HepG2 (cell line): ENCODE measurements around the gene MAN1C1. TPM values are rescaled to one million over a fixed set of nuclear protein-coding genes. Genes with fewer than 3 reads are reported as not detected.

Source experiments
- ATAC-seq: fragments of 200-7000 bp; cut with Tn5 transposase; 3 replicates; pipeline ENCODE4 v1.9.1; 2020; ENCODE audit warnings: mild to moderate bottlenecking, moderate library complexity
- BruUV-seq: library from RNA; stranded (reverse); fragments of 400-500 nt; replicated peaks from 2 replicates; lab custom pipeline; 2021; lab: Mats Ljungman, UMichigan
- CTCF ChIA-PET: fragments of 300-600 bp; formaldehyde crosslinking; extraction: SDS; loops from one replicate; lab custom pipeline; 2021; ENCODE audit warnings: low total read pairs, inconsistent platforms, low intra/inter-chr PET ratio; lab: Yijun Ruan, JAX
- POLR2A ChIA-PET: fragments of 350-600 bp; sonication (Branson Sonifier 250); formaldehyde crosslinking; loops from one replicate; lab custom pipeline; 2020; ENCODE audit warnings: antibody characterized with exemption, inconsistent platforms; lab: Yijun Ruan, JAX
- DNase-seq: peaks from one replicate; pipeline ENCODE4 v3.0.0-alpha.2; 2015; ENCODE audit warnings: low spot score
- FAIRE-seq: peaks from 3 replicates; lab custom pipeline; 2011; peaks lifted over from hg19 to GRCh38; lab: Jason Lieb, UNC
- H2AFZ ChIP-seq: one replicate; pipeline ENCODE4 v1.6.1; 2011; ENCODE audit warnings: low read length, inconsistent platforms
- H3K27ac ChIP-seq: fragments of 300-600 bp; 3 replicates; pipeline ENCODE4 v1.8.0; 2011; ENCODE audit warnings: mixed run types, mild to moderate bottlenecking, mixed read lengths, low read length, inconsistent platforms; ENCODE audit not compliant: insufficient read depth; ENCODE audit errors: extremely low read length
- H3K27me3 ChIP-seq, 2 experiments: fragments of 200-600 bp in 1 of 2; 2 replicates in 1 of 2; 3 replicates in 1 of 2; pipeline versions ENCODE4 v1.6.0 to v1.8.0; 2011; ENCODE audit warnings: low read length in 2 of 2, mild to moderate bottlenecking in 2 of 2, moderate library complexity in 2 of 2, inconsistent platforms in 1 of 2; ENCODE audit not compliant: insufficient read depth in 2 of 2, control insufficient read depth in 1 of 2
- H3K36me3 ChIP-seq, 2 experiments: fragments of 200-600 bp in 1 of 2; replicated peaks in 1 of 2; 2 replicates in 1 of 2; 3 replicates in 1 of 2; pipeline versions ENCODE4 v1.5.1 to v1.8.0; 2011; ENCODE audit warnings: low read length in 2 of 2, inconsistent platforms in 1 of 2; ENCODE audit not compliant: insufficient read depth in 2 of 2, control insufficient read depth in 1 of 2
- H3K4me1 ChIP-seq: 2 replicates; pipeline ENCODE4 v1.5.1; 2012; ENCODE audit warnings: low read length, inconsistent platforms; ENCODE audit not compliant: insufficient read depth
- H3K4me2 ChIP-seq: 2 replicates; pipeline ENCODE4 v1.6.0; 2011; ENCODE audit warnings: low read depth, low read length, inconsistent platforms
- H3K4me3 ChIP-seq, 3 experiments: fragments of 200-600 bp in 1 of 3; sonication (generic), shearing (Covaris generic) in 1 of 3; replicated peaks in 1 of 3; 2 replicates each; pipeline ENCODE4 v1.5.1; 2011 to 2016; ENCODE audit warnings: low read length in 3 of 3, inconsistent platforms in 2 of 3, low read depth in 2 of 3, mild to moderate bottlenecking in 2 of 3, control low read depth in 1 of 3, mixed read lengths in 1 of 3; ENCODE audit not compliant: insufficient read depth in 1 of 3
- H3K79me2 ChIP-seq: one replicate; pipeline ENCODE4 v1.6.1; 2011; ENCODE audit warnings: low read length, inconsistent platforms; ENCODE audit not compliant: insufficient read depth
- H3K9ac ChIP-seq: 2 replicates; pipeline ENCODE4 v1.6.0; 2011; ENCODE audit warnings: mild to moderate bottlenecking, low read depth, low read length, inconsistent platforms; ENCODE audit not compliant: insufficient read depth
- H3K9me3 ChIP-seq: 2 replicates; pipeline ENCODE4 v1.5.1; 2012; ENCODE audit warnings: mild to moderate bottlenecking, low read length
- H4K20me1 ChIP-seq: 2 replicates; pipeline ENCODE4 v1.6.0; 2011; ENCODE audit warnings: inconsistent platforms, mild to moderate bottlenecking, low read length, moderate library complexity; ENCODE audit not compliant: insufficient read depth
- BRD4 ChIP-seq: sonication (generic); formaldehyde crosslinking; IDR thresholded peaks from 2 replicates; pipeline ENCODE4 v1.4.0; 2020; ENCODE audit warnings: missing genetic modification reagents
- CAMTA2 ChIP-seq: sonication (generic); formaldehyde crosslinking; IDR thresholded peaks from 2 replicates; pipeline ENCODE4 v1.4.0; 2020; ENCODE audit warnings: mild to moderate bottlenecking, missing genetic modification reagents, borderline replicate concordance
- ETV5 ChIP-seq: IDR thresholded peaks from 2 replicates; pipeline ENCODE4 v1.6.1; 2018; ENCODE audit warnings: missing biosample characterization, missing genetic modification reagents, inconsistent platforms, borderline replicate concordance
- GATA4 ChIP-seq: sonication (generic); IDR thresholded peaks from 2 replicates; pipeline ENCODE4 v1.6.1; 2016; ENCODE audit warnings: antibody characterized with exemption, low read depth, borderline replicate concordance
- MXD4 ChIP-seq: IDR thresholded peaks from 2 replicates; pipeline ENCODE4 v1.6.1; 2016; ENCODE audit warnings: mild to moderate bottlenecking, missing biosample characterization, missing genetic modification reagents
- MYC ChIP-seq: sonication (generic); formaldehyde crosslinking; IDR thresholded peaks from 2 replicates; pipeline ENCODE4 v1.9.0; 2021; ENCODE audit warnings: missing genetic modification reagents, borderline replicate concordance
- NKX3-1 ChIP-seq: sonication (generic); formaldehyde crosslinking; IDR thresholded peaks from 2 replicates; pipeline ENCODE4 v1.5.0; 2020; ENCODE audit warnings: missing genetic modification reagents
- SP1 ChIP-seq, 2 experiments: fragments of 450-650 bp in 1 of 2; sonication (generic) in 1 of 2; formaldehyde crosslinking in 1 of 2; IDR thresholded peaks; 2 replicates each; pipeline versions ENCODE4 v1.4.0 to v1.6.1; 2016 to 2020; ENCODE audit warnings: missing genetic modification reagents in 1 of 2
- ZC3H4 ChIP-seq: sonication (generic); formaldehyde crosslinking; IDR thresholded peaks from 2 replicates; pipeline ENCODE4 v1.4.0; 2020; ENCODE audit warnings: missing genetic modification reagents, borderline replicate concordance
- ZKSCAN8 ChIP-seq: IDR thresholded peaks from 2 replicates; pipeline ENCODE4 v1.6.1; 2016; ENCODE audit warnings: borderline replicate concordance, missing genetic modification reagents, missing compliant biosample characterization
- ZNF235 ChIP-seq: sonication (generic); formaldehyde crosslinking; IDR thresholded peaks from 2 replicates; pipeline ENCODE4 v1.8.1; 2023; ENCODE audit warnings: mild to moderate bottlenecking, missing genetic modification reagents, borderline replicate concordance
- ZNF296 ChIP-seq: sonication (generic); formaldehyde crosslinking; conservative IDR thresholded peaks from 2 replicates; pipeline ENCODE4 v1.5.0; 2020; ENCODE audit warnings: mild to moderate bottlenecking, missing genetic modification reagents
- ZNF333 ChIP-seq: sonication (generic); formaldehyde crosslinking; IDR thresholded peaks from 2 replicates; pipeline ENCODE4 v1.4.0; 2020; ENCODE audit warnings: mild to moderate bottlenecking, missing genetic modification reagents, borderline replicate concordance
- ZNF891 ChIP-seq: sonication (generic); formaldehyde crosslinking; IDR thresholded peaks from 2 replicates; pipeline ENCODE4 v1.5.0; 2020; ENCODE audit warnings: mild to moderate bottlenecking, missing genetic modification reagents
- WGBS: methylation state at CpG from one replicate; pipeline ENCODE4 v1.1.6; 2017; ENCODE audit warnings: low lambda C conversion rate; 5-methylcytosine and 5-hydroxymethylcytosine counted together
- in situ Hi-C: cut with HindIII; loops from 2 replicates; pipeline ENCODE4 v1.10.0; 2017; ENCODE audit warnings: low pct_unique_long_range_greater_than_20kb; ENCODE audit not compliant: extremely low pct_ligation_motif_present
- intact Hi-C: fragments of 100-400 bp; cut with micrococcal nuclease; formaldehyde crosslinking; loops from one replicate; pipeline ENCODE4 v1.10.0; 2022; ENCODE audit not compliant: unreplicated experiment
- polyA plus RNA-seq, 8 experiments: library from polyadenylated mRNA; depleted of rRNA in 3 of 8; stranded (reverse) in 7 of 8; unstranded in 1 of 8; fragments of >200 nt; fragmentation: Illumina TruSeq in 4 of 8; extraction: Trizol in 4 of 8; gene quantifications; 2 replicates each; pipeline versions ENCODE4 v1.2.1 to v1.2.3, GENCODE V29; 2011 to 2016; ENCODE audit warnings: low read depth in 4 of 8, missing spikeins in 1 of 8, mixed read lengths in 1 of 8; ENCODE audit not compliant: insufficient read depth in 1 of 8
- total RNA-seq, 5 experiments: library from RNA; depleted of rRNA; stranded (reverse); fragments of >200 nt; fragmentation: Illumina TruSeq; extraction: Trizol; gene quantifications; 2 replicates each; pipeline ENCODE4 v1.2.3, GENCODE V29; 2016; ENCODE audit warnings: low read depth in 1 of 5
- TF ChIP-seq, protein P1 (sequence below): sonication (generic); formaldehyde crosslinking; IDR thresholded peaks from 2 replicates; pipeline ENCODE4 v1.4.0; 2020; ENCODE audit warnings: missing genetic modification reagents
- TF ChIP-seq, protein P2 (sequence below): sonication (generic); formaldehyde crosslinking; IDR thresholded peaks from 2 replicates; pipeline ENCODE4 v1.8.0; 2022; ENCODE audit warnings: missing genetic modification reagents, mild to moderate bottlenecking, inconsistent platforms, borderline replicate concordance

Gene MAN1C1
- total and polyA plus RNA-seq, 2 of the 13 experiments (the other 11 are each of a cell fraction or from before 2014, with no cell fraction given) = 0.18 to 0.49 TPM

DNA sequence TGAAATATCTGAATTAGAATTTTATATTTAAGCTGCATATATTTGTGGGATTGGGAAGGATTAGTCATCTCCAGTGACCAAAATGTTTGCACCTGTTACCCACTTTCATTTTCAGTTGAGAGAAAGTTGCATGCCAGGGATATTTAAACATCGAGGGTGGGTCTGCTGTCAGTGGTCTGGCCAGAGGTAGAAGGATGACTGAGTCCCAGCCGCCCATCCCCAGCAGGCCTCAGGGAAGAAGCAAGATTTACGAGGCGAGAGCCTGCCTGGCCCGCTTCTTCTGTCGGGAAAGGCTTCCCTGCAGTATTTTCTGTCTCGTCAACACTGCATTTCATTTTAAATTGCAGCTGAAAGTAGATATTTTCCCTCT, 1.4 kb upstream of the MAN1C1 start:
- intact Hi-C loops (loop anchor here (5.0 kb wide), 1 partner anchor 182 kb away; no protein-coding TSS in a partner anchor), in situ Hi-C loops (loop anchor here (25.0 kb wide), 1 partner anchor 197 kb away; the partner anchor contains the start of genes MTFR1L and SELENON)
- ATAC-seq = no peak
- no peaks in the 10 kb centered on the region for H3K36me3 ChIP-seq
- H3K4me3 ChIP-seq = no peak overlapping the region
- DNase-seq = no peak
- no peak overlapping the region for H3K9ac ChIP-seq
- H3K9me3 ChIP-seq = no peaks in the 10 kb centered on the region
- no TSS peak for BruUV-seq
- H3K4me2 ChIP-seq = no peak overlapping the region
- peaks cover 9 to 37% of the 10 kb centered on the region in 2 experiments for H3K27me3 ChIP-seq
- 52% methylated on average over 7 of the region's 7 CpGs for WGBS
- no peak overlapping the region for H2AFZ ChIP-seq
- H3K27ac ChIP-seq = no peak overlapping the region
- FAIRE-seq = no peak
- no peaks in the 10 kb centered on the region for H3K79me2 ChIP-seq
- ChIA-PET CTCF (no interaction called here), POLR2A (no interaction called here)
- peaks cover 21% of the 10 kb centered on the region for H3K4me1 ChIP-seq
- H4K20me1 ChIP-seq = no peaks in the 10 kb centered on the region
- TF ChIP-seq ZNF296 (CRISPR knock-in tag) (no peak), MYC (CRISPR knock-in tag) (no peak), SP1 (IDR thresholded peaks at IDR 0.05) (no peak), SP1 (CRISPR knock-in tag; IDR thresholded peaks at IDR 0.05) (no peak), ZNF891 (no peak), ZNF235 (CRISPR knock-in tag) (no peak), NKX3-1 (CRISPR knock-in tag) (no peak), GATA4 (no peak), BRD4 (CRISPR knock-in tag) (no peak), MXD4 (CRISPR knock-in tag) (no peak), ZNF333 (CRISPR knock-in tag) (no peak), ETV5 (CRISPR knock-in tag) (no peak), ZKSCAN8 (CRISPR knock-in tag) (no peak), ZC3H4 (CRISPR knock-in tag) (no peak), CAMTA2 (CRISPR knock-in tag) (no peak)
- TF ChIP-seq, protein P1, sequence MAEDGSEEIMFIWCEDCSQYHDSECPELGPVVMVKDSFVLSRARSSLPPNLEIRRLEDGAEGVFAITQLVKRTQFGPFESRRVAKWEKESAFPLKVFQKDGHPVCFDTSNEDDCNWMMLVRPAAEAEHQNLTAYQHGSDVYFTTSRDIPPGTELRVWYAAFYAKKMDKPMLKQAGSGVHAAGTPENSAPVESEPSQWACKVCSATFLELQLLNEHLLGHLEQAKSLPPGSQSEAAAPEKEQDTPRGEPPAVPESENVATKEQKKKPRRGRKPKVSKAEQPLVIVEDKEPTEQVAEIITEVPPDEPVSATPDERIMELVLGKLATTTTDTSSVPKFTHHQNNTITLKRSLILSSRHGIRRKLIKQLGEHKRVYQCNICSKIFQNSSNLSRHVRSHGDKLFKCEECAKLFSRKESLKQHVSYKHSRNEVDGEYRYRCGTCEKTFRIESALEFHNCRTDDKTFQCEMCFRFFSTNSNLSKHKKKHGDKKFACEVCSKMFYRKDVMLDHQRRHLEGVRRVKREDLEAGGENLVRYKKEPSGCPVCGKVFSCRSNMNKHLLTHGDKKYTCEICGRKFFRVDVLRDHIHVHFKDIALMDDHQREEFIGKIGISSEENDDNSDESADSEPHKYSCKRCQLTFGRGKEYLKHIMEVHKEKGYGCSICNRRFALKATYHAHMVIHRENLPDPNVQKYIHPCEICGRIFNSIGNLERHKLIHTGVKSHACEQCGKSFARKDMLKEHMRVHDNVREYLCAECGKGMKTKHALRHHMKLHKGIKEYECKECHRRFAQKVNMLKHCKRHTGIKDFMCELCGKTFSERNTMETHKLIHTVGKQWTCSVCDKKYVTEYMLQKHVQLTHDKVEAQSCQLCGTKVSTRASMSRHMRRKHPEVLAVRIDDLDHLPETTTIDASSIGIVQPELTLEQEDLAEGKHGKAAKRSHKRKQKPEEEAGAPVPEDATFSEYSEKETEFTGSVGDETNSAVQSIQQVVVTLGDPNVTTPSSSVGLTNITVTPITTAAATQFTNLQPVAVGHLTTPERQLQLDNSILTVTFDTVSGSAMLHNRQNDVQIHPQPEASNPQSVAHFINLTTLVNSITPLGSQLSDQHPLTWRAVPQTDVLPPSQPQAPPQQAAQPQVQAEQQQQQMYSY = no peak
- TF ChIP-seq, protein P2, sequence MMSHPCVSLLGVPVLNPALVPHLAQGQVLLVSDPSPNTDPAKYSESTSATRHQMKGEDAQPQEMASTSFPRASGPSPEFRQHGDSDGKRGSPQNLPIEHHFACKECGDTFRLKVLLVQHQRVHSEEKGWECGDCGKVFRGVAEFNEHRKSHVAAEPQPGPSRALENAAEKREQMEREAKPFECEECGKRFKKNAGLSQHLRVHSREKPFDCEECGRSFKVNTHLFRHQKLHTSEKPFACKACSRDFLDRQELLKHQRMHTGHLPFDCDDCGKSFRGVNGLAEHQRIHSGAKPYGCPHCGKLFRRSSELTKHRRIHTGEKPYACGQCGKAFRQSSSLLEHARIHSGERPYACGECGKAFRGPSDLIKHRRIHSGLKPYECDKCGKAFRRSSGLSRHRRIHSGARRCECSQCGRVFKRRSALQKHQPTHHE (CRISPR knock-in tag) = no peak
